Smooth muscle cell (in vitro differentiated cells): ENCODE results near the gene KRT85. TPM values are rescaled to one million over a fixed set of nuclear protein-coding genes. Genes with fewer than 3 reads are reported as not detected.

Source experiments
- DNase-seq: peaks from one replicate; lab custom pipeline; 2025; ENCODE audit not compliant: unreplicated experiment; lab: John Stamatoyannopoulos, UW
- H2AFZ ChIP-seq: fragments of 200-600 bp; sonication (generic); 2 replicates; pipeline ENCODE4 v1.6.0; 2016; ENCODE audit warnings: antibody characterized with exemption, low read depth, mild to moderate bottlenecking
- H3F3A ChIP-seq: fragments of 200-600 bp; sonication (generic); 2 replicates; pipeline ENCODE4 v1.6.0; 2017; ENCODE audit warnings: antibody characterized with exemption, low read depth
- H3K27ac ChIP-seq: fragments of 200-600 bp; sonication (generic); 2 replicates; pipeline ENCODE4 v1.5.1; 2016; ENCODE audit warnings: low read depth, mild to moderate bottlenecking
- H3K27me3 ChIP-seq: fragments of 200-600 bp; sonication (generic); 2 replicates; pipeline ENCODE4 v1.6.1; 2016; ENCODE audit warnings: low read depth, mild to moderate bottlenecking
- H3K36me3 ChIP-seq: fragments of 200-600 bp; sonication (generic); 2 replicates; pipeline ENCODE4 v1.5.1; 2016; ENCODE audit warnings: low read depth
- H3K4me1 ChIP-seq: fragments of 200-600 bp; sonication (generic); 2 replicates; pipeline ENCODE4 v1.5.1; 2016; ENCODE audit warnings: low read depth
- H3K4me2 ChIP-seq: fragments of 200-600 bp; sonication (generic); 2 replicates; pipeline ENCODE4 v1.6.0; 2016; ENCODE audit warnings: mild to moderate bottlenecking
- H3K4me3 ChIP-seq: fragments of 200-600 bp; sonication (generic); 2 replicates; pipeline ENCODE4 v1.5.1; 2016; ENCODE audit warnings: mild to moderate bottlenecking
- H3K79me2 ChIP-seq: fragments of 200-600 bp; sonication (generic); 2 replicates; pipeline ENCODE4 v1.6.0; 2016; ENCODE audit warnings: low read depth, mild to moderate bottlenecking
- H3K9ac ChIP-seq: fragments of 200-600 bp; sonication (generic); 2 replicates; pipeline ENCODE4 v1.6.0; 2016; ENCODE audit warnings: low read depth
- H3K9me3 ChIP-seq: fragments of 200-600 bp; sonication (generic); replicated peaks from 2 replicates; pipeline ENCODE4 v1.5.1; 2016; ENCODE audit warnings: low read depth
- H4K20me1 ChIP-seq: fragments of 200-600 bp; sonication (generic); 2 replicates; pipeline ENCODE4 v1.6.0; 2016; ENCODE audit warnings: low read depth
- WGBS: methylation state at CpG from one replicate; pipeline ENCODE4 v1.1.7; 2016; ENCODE audit warnings: low lambda C conversion rate; 5-methylcytosine and 5-hydroxymethylcytosine counted together
- polyA plus RNA-seq: library from polyadenylated mRNA; unstranded; fragments of >200 nt; fragmentation: Nextera tagmentation; extraction: Ambion mirVana; gene quantifications from 2 replicates; pipeline ENCODE4 v1.2.1, GENCODE V29; 2016
- total RNA-seq: library from RNA; depleted of rRNA; stranded (reverse); fragments of >200 nt; gene quantifications from 2 replicates; pipeline ENCODE4 v1.2.3, GENCODE V29; 2014
- TF ChIP-seq, protein P1 (sequence below): fragments of 200-600 bp; sonication (generic); IDR thresholded peaks from 2 replicates; pipeline ENCODE4 v1.5.1; 2017; ENCODE audit warnings: borderline replicate concordance, mild to moderate bottlenecking, antibody characterized with exemption; ENCODE audit not compliant: insufficient read depth, poor library complexity, severe bottlenecking

KRT85 gene
- total and polyA plus RNA-seq, 2 experiments from 2014 or later, result not detected

DNA sequence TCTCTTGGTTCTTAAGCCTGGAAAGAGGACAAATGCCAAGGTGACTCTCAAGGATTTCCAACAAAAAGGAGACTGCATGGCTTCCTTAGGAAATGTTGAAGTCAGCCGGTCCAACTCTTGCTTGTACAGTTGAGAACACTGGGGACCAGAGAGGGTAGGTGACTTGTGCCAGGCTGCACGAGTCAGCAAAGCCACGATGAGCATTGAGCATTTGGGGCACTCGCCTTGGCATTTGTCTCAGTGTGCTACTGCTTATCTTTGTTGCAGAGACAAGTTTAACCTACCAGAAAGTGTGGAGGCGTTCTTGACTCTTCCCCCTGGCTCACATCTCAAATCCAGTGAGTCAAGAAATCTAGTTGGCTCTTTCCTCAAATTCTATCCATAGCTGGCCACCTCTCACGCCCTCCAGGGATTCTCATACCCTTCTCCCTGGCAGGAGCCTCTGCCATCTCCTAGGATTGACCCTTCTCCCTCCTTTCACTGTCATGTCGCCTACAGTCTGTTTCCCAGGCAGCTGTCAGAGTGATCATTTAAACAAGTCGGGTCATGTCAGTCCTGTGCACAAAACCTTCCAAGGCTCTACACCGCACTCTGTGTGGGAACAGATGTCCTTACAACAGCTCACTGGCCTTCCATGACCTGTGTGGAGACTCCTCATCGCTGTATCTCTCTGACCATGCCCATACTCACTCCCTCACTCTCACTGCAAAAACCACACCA, 28.9 kb downstream of the KRT85 start:
- no peak overlapping the region for H3K9ac ChIP-seq
- H3K27me3 ChIP-seq, result peaks cover 20% of the 10 kb centered on the region
- no peak overlapping the region for H3K27ac ChIP-seq
- H3K4me1 ChIP-seq, result no peaks in the 10 kb centered on the region
- DNase-seq, result no peak
- TF ChIP-seq, protein P1, sequence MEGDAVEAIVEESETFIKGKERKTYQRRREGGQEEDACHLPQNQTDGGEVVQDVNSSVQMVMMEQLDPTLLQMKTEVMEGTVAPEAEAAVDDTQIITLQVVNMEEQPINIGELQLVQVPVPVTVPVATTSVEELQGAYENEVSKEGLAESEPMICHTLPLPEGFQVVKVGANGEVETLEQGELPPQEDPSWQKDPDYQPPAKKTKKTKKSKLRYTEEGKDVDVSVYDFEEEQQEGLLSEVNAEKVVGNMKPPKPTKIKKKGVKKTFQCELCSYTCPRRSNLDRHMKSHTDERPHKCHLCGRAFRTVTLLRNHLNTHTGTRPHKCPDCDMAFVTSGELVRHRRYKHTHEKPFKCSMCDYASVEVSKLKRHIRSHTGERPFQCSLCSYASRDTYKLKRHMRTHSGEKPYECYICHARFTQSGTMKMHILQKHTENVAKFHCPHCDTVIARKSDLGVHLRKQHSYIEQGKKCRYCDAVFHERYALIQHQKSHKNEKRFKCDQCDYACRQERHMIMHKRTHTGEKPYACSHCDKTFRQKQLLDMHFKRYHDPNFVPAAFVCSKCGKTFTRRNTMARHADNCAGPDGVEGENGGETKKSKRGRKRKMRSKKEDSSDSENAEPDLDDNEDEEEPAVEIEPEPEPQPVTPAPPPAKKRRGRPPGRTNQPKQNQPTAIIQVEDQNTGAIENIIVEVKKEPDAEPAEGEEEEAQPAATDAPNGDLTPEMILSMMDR, result no peak
- no peaks in the 10 kb centered on the region for H4K20me1 ChIP-seq
- H3K36me3 ChIP-seq, result no peaks in the 10 kb centered on the region
- no peak overlapping the region for H3K4me3 ChIP-seq
- no peak overlapping the region for H3K4me2 ChIP-seq
- H3K9me3 ChIP-seq, result no peaks in the 10 kb centered on the region
- H3K79me2 ChIP-seq, result no peaks in the 10 kb centered on the region
- no peak overlapping the region for H2AFZ ChIP-seq
- H3F3A ChIP-seq, result no peaks in the 10 kb centered on the region
- 80% methylated on average over 10 of the region's 10 CpGs for WGBS

DNA sequence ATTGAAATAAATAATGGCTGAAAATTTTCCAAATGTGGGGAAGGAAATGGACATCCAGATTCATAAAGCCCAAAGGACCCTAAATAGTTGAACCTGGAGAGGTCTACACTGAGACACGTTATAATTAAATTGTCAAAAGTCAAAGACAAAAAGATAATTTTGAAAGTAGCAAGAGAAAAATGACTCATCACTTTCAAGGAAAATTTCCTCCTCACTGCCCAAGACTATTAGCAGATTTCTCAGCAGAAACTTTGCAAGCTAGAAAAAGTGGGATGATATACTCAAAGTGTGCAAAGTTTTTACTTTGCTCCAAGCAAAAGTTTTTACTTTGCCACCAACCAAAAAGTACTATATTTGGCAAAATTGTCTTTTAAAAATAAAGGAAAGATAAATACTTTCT, 30.2 kb downstream of the KRT85 start:
- H3K4me2 ChIP-seq, result no peak overlapping the region
- H3K9ac ChIP-seq, result no peak overlapping the region
- WGBS, result 55% methylated on average over 1 of the region's 1 CpG
- no peaks in the 10 kb centered on the region for H3K4me1 ChIP-seq
- H3K27ac ChIP-seq, result no peak overlapping the region
- no peaks in the 10 kb centered on the region for H3K9me3 ChIP-seq
- H3K4me3 ChIP-seq, result no peak overlapping the region
- no peaks in the 10 kb centered on the region for H3K79me2 ChIP-seq
- no peaks in the 10 kb centered on the region for H3F3A ChIP-seq
- H4K20me1 ChIP-seq, result no peaks in the 10 kb centered on the region
- no peak overlapping the region for H2AFZ ChIP-seq
- no peaks in the 10 kb centered on the region for H3K36me3 ChIP-seq
- TF ChIP-seq, protein P1, result no peak
- H3K27me3 ChIP-seq, result peaks cover 18% of the 10 kb centered on the region
- DNase-seq, result no peak

DNA sequence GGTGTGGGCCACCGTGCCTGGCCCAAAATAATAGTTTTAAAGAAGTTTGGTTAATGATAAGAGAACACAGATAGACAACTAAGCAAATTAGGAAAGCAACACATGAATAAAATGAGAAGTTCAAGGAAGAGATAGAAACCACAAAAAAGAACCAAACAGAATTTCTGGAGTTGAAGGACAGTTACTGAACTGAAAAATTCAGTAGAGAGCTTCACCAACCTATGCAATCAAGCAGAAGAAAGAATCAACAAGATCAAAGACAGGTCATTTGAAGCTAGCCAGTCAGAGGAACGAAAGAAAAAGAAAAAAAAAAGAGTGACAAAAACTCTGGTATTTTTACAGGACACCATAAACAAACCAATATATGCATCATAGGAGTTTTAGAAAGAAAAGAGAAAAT, 30.6 kb downstream of the KRT85 start:
- DNase-seq, result no peak
- no peak overlapping the region for H2AFZ ChIP-seq
- H3K27me3 ChIP-seq, result peaks cover 14% of the 10 kb centered on the region
- WGBS, result 78% methylated on average over 2 of the region's 2 CpGs
- H3F3A ChIP-seq, result no peaks in the 10 kb centered on the region
- no peaks in the 10 kb centered on the region for H3K79me2 ChIP-seq
- no peaks in the 10 kb centered on the region for H3K36me3 ChIP-seq
- TF ChIP-seq, protein P1, result no peak
- no peaks in the 10 kb centered on the region for H3K9me3 ChIP-seq
- no peak overlapping the region for H3K27ac ChIP-seq
- H3K9ac ChIP-seq, result no peak overlapping the region
- no peak overlapping the region for H3K4me2 ChIP-seq
- no peaks in the 10 kb centered on the region for H4K20me1 ChIP-seq
- H3K4me1 ChIP-seq, result no peaks in the 10 kb centered on the region
- H3K4me3 ChIP-seq, result no peak overlapping the region
